Measurements from ENCODE around the gene JAZF1.

The JAZF1 gene

DNA sequence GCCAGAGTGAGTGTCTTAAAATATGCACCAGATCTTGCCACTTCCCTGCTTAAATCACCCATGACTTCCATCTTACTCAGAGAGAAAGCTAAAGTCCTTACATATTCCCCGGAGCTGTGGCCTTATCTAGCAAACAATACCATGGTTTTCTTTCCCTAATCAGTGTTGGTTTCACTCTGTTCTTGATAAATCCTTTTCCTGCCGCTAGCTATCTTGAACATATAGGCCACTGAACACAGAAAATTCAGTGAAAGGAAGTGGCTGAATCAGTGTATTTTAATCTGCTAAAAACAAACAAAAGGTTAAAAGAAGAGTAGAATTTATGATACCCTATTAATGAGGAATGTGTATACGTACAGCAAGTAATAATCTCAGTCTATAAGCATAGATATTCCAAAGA lies 42.0 kb upstream of the JAZF1 start:
- H3K4me3 ChIP-seq (ENCODE audit: low read depth, low read length): no peak overlapping the region
- TF ChIP-seq, protein P1, sequence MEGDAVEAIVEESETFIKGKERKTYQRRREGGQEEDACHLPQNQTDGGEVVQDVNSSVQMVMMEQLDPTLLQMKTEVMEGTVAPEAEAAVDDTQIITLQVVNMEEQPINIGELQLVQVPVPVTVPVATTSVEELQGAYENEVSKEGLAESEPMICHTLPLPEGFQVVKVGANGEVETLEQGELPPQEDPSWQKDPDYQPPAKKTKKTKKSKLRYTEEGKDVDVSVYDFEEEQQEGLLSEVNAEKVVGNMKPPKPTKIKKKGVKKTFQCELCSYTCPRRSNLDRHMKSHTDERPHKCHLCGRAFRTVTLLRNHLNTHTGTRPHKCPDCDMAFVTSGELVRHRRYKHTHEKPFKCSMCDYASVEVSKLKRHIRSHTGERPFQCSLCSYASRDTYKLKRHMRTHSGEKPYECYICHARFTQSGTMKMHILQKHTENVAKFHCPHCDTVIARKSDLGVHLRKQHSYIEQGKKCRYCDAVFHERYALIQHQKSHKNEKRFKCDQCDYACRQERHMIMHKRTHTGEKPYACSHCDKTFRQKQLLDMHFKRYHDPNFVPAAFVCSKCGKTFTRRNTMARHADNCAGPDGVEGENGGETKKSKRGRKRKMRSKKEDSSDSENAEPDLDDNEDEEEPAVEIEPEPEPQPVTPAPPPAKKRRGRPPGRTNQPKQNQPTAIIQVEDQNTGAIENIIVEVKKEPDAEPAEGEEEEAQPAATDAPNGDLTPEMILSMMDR (IDR thresholded peaks at IDR 0.05; ENCODE audit: low read depth, low read length): no peak

DNA sequence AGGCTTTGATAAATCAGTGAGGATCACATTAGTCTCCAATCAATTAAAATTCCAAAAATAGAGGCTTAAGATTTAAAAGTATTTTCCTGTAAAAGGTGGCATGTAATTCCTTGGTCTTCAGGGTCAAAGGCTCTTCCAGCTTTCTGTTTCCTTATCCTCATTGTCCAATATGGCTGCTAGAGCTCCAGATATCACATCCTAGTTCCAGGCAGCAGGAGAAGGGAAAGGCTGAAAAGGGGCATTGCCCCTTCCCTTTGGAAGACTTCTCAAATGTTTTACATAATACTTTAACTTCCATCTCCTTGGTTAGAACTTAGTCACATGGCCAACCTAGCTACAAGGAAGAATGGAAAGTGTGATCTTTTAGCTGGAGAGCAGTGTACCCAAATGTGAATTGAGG lies 39.2 kb upstream of the JAZF1 start:
- TF ChIP-seq, protein P1 (IDR thresholded peaks at IDR 0.05; ENCODE audit: low read depth, low read length): no peak
- H3K4me3 ChIP-seq (ENCODE audit: low read depth, low read length): no peak overlapping the region

DNA sequence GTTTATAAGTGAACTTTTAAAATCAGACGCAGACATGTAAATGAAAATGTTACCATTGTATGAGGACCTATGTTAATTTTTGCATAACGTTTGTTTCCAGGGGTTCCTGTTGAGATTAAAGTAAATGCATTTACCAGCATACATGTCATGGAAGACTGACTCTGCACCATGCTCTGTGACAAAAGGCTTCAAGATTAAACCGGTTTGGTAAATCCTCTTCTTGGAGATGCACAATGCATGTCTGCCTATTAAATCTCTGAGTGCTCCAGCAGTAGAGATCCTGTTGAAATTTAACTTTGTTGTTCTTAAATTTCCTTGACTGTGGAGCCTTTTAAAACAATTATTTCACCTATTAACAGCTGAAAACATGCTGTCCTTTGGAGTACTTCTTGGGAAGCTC lies 36.5 kb upstream of the JAZF1 start:
- H3K4me3 ChIP-seq (ENCODE audit: low read depth, low read length): no peak overlapping the region
- TF ChIP-seq, protein P1 (IDR thresholded peaks at IDR 0.05; ENCODE audit: low read depth, low read length): no peak

DNA sequence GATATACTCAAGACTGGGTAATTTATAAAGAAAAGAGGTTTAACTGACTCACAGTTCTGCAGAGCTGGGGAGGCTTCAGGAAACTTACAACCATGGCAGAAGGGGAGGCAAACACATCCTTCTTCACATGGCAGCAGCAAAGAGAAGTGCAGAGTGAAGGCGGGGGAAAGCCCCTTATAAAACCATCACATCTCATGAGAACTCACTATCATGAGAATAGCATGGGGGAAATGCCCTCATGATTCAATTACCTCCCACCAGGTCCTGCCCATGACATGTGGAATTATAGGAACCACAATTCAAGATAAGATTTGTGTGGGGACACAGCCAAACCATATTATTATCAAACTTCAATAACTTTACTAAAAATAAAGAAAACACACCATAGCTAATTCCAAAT lies 30.4 kb upstream of the JAZF1 start:
- H3K4me3 ChIP-seq (ENCODE audit: low read depth, low read length): no peak overlapping the region
- TF ChIP-seq, protein P1 (IDR thresholded peaks at IDR 0.05; ENCODE audit: low read depth, low read length): no peak

DNA sequence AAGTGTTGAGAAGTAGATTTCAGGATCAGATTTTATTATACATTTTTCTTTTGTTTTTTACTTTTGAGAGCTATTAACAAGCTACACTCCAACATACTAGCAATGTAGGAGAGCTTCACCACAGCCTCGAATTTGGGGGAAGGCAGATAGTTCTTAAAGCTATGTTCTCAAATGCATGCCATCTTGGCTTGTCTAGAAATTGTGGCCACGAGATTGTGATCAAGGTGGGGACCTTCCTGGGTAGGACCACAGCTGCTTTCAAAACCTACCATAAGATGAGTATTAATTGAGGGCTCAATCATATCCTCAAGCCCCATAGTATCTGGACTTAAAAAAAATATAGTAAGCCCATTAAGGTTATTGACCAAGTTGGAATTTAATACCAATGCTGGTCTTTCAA lies 27.9 kb upstream of the JAZF1 start:
- TF ChIP-seq, protein P1 (IDR thresholded peaks at IDR 0.05; ENCODE audit: low read depth, low read length): no peak

DNA sequence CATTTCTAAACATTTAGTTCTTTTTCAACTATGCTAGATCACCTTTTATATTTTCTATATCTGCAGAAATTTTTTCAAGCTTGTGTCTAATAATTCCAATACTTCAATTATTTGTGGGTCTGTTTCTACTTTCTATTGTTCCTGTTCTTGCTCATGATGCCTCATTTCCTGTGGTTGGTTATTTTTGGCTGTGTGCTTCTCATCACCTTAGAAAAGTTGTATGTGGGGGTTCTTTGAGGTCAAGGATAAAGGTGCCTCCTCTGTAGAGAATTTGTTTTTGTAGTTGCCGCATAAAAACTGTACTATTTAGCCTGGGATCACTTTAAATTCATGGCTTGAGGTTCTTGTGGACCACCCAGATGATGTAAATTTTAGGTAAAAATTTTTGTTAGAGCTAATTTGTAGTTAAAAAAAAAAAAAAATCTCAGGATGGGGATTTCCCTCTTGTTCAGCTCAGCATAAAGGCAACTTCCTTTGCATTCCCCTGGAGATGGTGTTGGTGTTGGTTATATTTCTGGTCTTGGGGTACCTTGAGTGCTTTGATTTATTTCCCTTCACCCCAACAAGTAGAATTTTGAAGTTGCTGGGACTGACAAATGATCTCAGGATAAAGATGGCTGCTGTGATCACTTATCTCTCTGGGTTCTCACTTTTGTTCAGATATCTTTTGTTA lies 27.0 kb upstream of the JAZF1 start:
- TF ChIP-seq, protein P1 (IDR thresholded peaks at IDR 0.05; ENCODE audit: low read depth, low read length): no peak
- H3K4me3 ChIP-seq (ENCODE audit: low read depth, low read length): no peak overlapping the region

More for the DNA sequence above, 27.9 kb upstream of the JAZF1 start:
- H3K4me3 ChIP-seq (ENCODE audit: low read depth, low read length): no peak overlapping the region

DNA sequence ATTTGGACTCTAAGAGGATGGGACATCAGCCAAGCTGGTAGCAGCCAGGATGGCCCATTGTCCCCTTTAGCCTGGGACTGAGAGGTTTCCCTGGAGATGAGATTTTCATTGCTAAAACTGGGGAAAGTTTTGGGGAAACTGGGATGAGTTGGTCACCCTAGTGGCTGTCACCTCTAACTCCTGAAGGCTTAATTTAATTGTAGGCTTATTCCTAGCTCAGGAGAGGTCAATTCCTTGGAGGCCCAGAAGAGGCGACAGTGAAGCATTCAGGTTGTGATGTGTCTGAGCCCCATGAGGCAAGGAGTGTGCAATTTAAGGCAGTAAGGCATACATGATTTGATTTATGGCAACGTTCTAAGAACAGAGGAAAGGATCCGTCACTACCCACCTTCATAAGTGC lies 24.9 kb upstream of the JAZF1 start:
- no peak overlapping the region for H3K4me3 ChIP-seq (ENCODE audit: low read depth, low read length)
- TF ChIP-seq, protein P1 (IDR thresholded peaks at IDR 0.05; ENCODE audit: low read depth, low read length): no peak
